GM10248 (cell line): ENCODE data around the gene PRSS58.

Source experiments
- CTCF ChIA-PET: fragments of 300-600 bp; sonication (Branson Sonifier 250); formaldehyde crosslinking; extraction: SDS; loops from one replicate; lab custom pipeline; 2021; ENCODE audit warnings: antibody characterized with exemption; lab: Yijun Ruan, JAX
- POLR2A ChIA-PET: fragments of 350-650 bp; sonication (Branson Sonifier 250); formaldehyde crosslinking; extraction: SDS; loops from one replicate; lab custom pipeline; 2020; ENCODE audit warnings: antibody characterized with exemption; lab: Yijun Ruan, JAX
- DNase-seq: peaks from one replicate; pipeline ENCODE4 v3.0.0; 2012; ENCODE audit errors: extremely low spot score
- TF ChIP-seq, protein P1 (sequence below): IDR thresholded peaks from 2 replicates; pipeline ENCODE4 v1.5.1; 2012; ENCODE audit warnings: mild to moderate bottlenecking, low read depth; ENCODE audit errors: extremely low read depth, missing control alignments, control extremely low read depth

The PRSS58 gene

GRCh38 chr7:142231716-142232115 lies 26.1 kb downstream of the PRSS58 start:
- TF ChIP-seq, protein P1, sequence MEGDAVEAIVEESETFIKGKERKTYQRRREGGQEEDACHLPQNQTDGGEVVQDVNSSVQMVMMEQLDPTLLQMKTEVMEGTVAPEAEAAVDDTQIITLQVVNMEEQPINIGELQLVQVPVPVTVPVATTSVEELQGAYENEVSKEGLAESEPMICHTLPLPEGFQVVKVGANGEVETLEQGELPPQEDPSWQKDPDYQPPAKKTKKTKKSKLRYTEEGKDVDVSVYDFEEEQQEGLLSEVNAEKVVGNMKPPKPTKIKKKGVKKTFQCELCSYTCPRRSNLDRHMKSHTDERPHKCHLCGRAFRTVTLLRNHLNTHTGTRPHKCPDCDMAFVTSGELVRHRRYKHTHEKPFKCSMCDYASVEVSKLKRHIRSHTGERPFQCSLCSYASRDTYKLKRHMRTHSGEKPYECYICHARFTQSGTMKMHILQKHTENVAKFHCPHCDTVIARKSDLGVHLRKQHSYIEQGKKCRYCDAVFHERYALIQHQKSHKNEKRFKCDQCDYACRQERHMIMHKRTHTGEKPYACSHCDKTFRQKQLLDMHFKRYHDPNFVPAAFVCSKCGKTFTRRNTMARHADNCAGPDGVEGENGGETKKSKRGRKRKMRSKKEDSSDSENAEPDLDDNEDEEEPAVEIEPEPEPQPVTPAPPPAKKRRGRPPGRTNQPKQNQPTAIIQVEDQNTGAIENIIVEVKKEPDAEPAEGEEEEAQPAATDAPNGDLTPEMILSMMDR = no peak
- ChIA-PET POLR2A (no interaction called here), CTCF (interaction anchor here (1.6 kb wide), 1 partner anchor 19 kb away, joined by 3 read pairs; no protein-coding TSS in a partner anchor)
- no peak for DNase-seq

DNA sequence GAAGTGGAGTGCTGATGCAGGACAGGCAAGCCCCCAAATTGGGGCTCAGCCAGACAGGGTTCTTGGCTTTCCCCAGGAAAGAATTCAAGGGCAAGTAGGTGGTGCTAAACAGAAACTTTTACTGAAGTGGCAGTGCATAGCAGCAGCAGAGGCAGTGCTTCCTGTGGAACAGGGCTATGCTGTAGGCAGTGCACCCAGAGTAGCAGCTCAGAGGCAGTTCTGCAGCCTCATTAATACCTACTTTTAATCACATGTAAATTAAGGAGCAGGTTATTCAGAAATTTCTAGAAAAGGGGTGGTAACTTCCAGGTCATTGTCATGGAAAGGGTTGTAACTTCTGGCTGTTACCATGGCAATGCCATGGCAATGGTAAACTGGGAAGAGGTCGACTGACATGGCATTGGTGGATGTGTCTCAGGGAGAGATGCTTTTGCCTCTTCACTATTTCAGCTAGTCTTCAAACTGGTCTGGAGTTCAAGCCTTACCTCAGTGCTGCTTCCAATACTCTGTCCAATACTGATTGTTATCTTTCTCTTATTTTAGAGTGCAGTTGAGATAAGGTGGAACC lies 29.2 kb downstream of the PRSS58 start:
- DNase-seq = no peak
- TF ChIP-seq, protein P1 = no peak
- ChIA-PET CTCF (no interaction called here), POLR2A (no interaction called here)
